Transverse colon (tissue), 4 donors: ENCODE measurements around the gene PACSIN1. TPM values are rescaled to one million over a fixed set of nuclear protein-coding genes. Genes with fewer than 3 reads are reported as not detected.
A peak's percentile ranks its signal among the peaks of the same experiment; 100 is the strongest.

Source experiments
- DNase-seq: peaks from one replicate; pipeline ENCODE4 v3.0.0-alpha.2; 2019
- H3K27ac ChIP-seq, 4 donors: fragments of 200-600 bp; sonication (generic); 2 replicates each; pipeline ENCODE4 v1.5.1; 2016 to 2018; ENCODE audit warnings: inconsistent platforms in 4 of 4
- H3K27me3 ChIP-seq: fragments of 200-600 bp; sonication (generic); 2 replicates; pipeline ENCODE4 v1.5.1; 2017; ENCODE audit warnings: inconsistent platforms
- H3K36me3 ChIP-seq, 4 donors: fragments of 200-600 bp; sonication (generic); 2 replicates each; pipeline ENCODE4 v1.5.1; 2017 to 2019; ENCODE audit warnings: inconsistent platforms in 4 of 4
- H3K4me1 ChIP-seq, 4 donors: fragments of 200-600 bp; sonication (generic); 2 replicates each; pipeline ENCODE4 v1.5.1; 2017 to 2020; ENCODE audit warnings: inconsistent platforms in 4 of 4
- H3K4me3 ChIP-seq, 4 donors: fragments of 200-600 bp; sonication (generic); 1 replicate in 1 of 4; 2 replicates in 3 of 4; pipeline versions ENCODE4 v1.5.1 to v1.6.1; 2017 to 2019; ENCODE audit warnings: inconsistent platforms in 4 of 4
- H3K9me3 ChIP-seq, 2 donors: fragments of 200-600 bp; sonication (generic); 2 replicates each; pipeline ENCODE4 v1.5.1; 2017 to 2019; ENCODE audit warnings: inconsistent platforms in 2 of 2
- EP300 ChIP-seq: sonication (generic); formaldehyde crosslinking; IDR thresholded peaks from one replicate; pipeline ENCODE4 v1.6.1; 2017; ENCODE audit warnings: antibody characterized with exemption, low read depth
- POLR2A ChIP-seq: fragments of 450-650 bp; IDR thresholded peaks from one replicate; pipeline ENCODE4 v1.6.1; 2016; ENCODE audit warnings: antibody characterized with exemption, mild to moderate bottlenecking, moderate library complexity
- POLR2AphosphoS5 ChIP-seq, 3 donors: sonication (generic); formaldehyde crosslinking; IDR thresholded peaks; one replicate each; pipeline ENCODE4 v1.6.1; 2016; ENCODE audit warnings: antibody characterized with exemption in 3 of 3
- WGBS, 2 donors: methylation state at CpG; one replicate each; pipeline ENCODE4 v1.1.5; 2018; ENCODE audit warnings: low coverage in 1 of 2; 5-methylcytosine and 5-hydroxymethylcytosine counted together
- in situ Hi-C, 4 donors: fragments of 200-750 bp; cut with MboI; loops; one replicate each; pipeline versions ENCODE4 v1.15.0 to v1.15.1; 2017; ENCODE audit warnings: low sequenced_read_pairs in 3 of 4, low pct_ligation_motif_present in 1 of 4, low pct_unique_long_range_greater_than_20kb in 1 of 4
- intact Hi-C: fragments of 100-400 bp; cut with DNase I; formaldehyde crosslinking; loops from one replicate; pipeline ENCODE4 v1.15.1; 2023; ENCODE audit warnings: low total_unique reads
- total RNA-seq, 4 donors: library from RNA; depleted of rRNA; stranded (reverse); fragments of >200 nt; gene quantifications; one replicate each; pipeline ENCODE4 v1.1.0, GENCODE V29; 2016
- TF ChIP-seq, protein P1 (sequence below), 5 experiments: fragments of 200-600 bp in 3 of 5; fragments of 450-650 bp in 2 of 5; sonication (generic) in 3 of 5; IDR thresholded peaks; 1 replicate in 2 of 5; 2 replicates in 3 of 5; pipeline ENCODE4 v1.5.1; 2016 to 2017; ENCODE audit warnings: antibody characterized with exemption in 5 of 5, inconsistent platforms in 3 of 5, mild to moderate bottlenecking in 2 of 5, moderate library complexity in 1 of 5

Gene PACSIN1
- total RNA-seq, 4 donors from 2014 or later, result 0.27 to 1.9 TPM; not detected in 2

DNA sequence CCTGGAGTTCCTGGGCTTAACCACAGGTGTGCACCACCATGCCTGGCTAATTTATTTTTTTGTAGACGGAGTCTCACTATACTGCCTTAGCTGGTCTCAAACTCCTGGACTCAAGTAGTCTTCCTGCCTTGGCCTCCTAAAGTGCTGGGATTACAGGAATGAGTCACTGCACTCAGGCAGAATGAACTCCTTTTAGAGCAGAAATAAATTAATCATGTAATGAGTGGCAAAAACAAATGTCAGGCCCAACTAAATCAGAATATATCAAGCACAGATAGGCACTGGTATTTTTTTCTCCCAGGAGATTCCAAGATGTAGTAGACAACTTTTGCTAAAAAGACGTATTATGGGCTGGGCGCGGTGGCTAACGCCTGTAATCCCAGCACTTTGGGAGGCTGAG, 42.6 kb upstream of the PACSIN1 start:
- peaks cover 0 to 55% (median 28%) of the 10 kb centered on the region in 4 donors for H3K36me3 ChIP-seq
- H3K4me1 ChIP-seq, result peaks cover 3 to 20% (median 11%) of the 10 kb centered on the region in 4 donors
- H3K9me3 ChIP-seq, result no peaks in the 10 kb centered on the region
- intact Hi-C loops (loop anchor here (10.0 kb wide), 1 partner anchor 1032 kb away; the partner anchor contains the start of gene FANCE), in situ Hi-C loops (loop anchor here in 1 of 4 donors (25.0 kb wide), 1 partner anchor 211 kb away; no protein-coding TSS in a partner anchor)
- no peak overlapping the region for H3K4me3 ChIP-seq
- H3K27ac ChIP-seq, result no peak overlapping the region
- WGBS, 2 donors, result 88 to 90% methylated on average over 4 to 5 of the region's 5 CpGs
- H3K27me3 ChIP-seq, result no peaks in the 10 kb centered on the region
- no peak for DNase-seq
- TF ChIP-seq POLR2A (no peak), EP300 (no peak), POLR2AphosphoS5 (IDR thresholded peaks at IDR 0.05) (no peak)
- TF ChIP-seq, protein P1, sequence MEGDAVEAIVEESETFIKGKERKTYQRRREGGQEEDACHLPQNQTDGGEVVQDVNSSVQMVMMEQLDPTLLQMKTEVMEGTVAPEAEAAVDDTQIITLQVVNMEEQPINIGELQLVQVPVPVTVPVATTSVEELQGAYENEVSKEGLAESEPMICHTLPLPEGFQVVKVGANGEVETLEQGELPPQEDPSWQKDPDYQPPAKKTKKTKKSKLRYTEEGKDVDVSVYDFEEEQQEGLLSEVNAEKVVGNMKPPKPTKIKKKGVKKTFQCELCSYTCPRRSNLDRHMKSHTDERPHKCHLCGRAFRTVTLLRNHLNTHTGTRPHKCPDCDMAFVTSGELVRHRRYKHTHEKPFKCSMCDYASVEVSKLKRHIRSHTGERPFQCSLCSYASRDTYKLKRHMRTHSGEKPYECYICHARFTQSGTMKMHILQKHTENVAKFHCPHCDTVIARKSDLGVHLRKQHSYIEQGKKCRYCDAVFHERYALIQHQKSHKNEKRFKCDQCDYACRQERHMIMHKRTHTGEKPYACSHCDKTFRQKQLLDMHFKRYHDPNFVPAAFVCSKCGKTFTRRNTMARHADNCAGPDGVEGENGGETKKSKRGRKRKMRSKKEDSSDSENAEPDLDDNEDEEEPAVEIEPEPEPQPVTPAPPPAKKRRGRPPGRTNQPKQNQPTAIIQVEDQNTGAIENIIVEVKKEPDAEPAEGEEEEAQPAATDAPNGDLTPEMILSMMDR (IDR thresholded peaks at IDR 0.05), result no peak

DNA sequence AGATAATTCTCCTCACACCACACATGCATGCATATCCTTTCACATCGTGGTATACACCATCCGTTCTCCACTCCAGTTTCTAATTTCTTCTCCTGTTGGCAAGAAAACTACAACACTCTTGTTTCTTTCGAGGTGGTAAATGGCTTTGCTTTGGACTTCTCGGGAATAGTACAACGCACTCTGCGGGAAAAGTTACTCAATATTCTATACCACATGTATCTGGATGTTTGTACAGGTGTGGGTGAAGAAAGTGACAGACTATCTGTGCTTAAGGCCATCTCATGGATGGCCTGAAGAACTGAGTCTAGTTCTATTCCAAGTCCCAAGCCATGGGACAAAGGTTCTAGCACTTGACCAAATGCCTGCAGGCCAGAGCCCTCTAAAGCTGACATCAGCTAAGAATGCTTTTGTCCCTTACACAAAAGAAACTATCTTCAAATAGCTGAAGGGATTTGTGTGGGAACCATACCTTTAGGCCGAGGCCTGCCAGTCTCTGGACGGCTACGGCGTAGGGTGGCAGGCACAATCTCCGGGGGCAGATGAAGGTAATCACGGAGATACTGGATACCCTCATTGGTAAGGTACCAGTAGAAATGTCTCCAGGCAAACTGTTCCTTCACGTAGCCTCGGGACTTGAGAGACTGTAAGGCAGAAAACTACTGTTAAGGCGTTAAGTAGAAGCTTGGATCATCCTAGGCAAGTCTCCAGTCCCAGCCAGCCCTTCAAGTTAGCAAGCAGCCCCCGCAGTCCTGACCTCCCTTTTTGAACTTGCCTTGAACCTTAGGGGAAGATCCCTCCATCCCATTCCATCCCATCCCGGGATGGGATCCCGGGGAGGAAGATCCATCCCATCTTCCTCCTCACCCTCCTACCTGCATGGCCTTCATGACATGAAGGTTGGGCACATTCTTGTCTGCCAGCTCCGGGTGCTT, 41.4 kb upstream of the PACSIN1 start:
- DNase-seq, result no peak
- peak overlapping the region in 3 of 4 donors; percentile 48 to 76 (median 70) for H3K4me3 ChIP-seq
- peak overlapping the region; percentile 82 to 88 (median 86) for H3K27ac ChIP-seq
- in situ Hi-C loops, result loop anchor here in 1 of 4 donors (25.0 kb wide), 1 partner anchor 212 kb away; no protein-coding TSS in a partner anchor
- H3K4me1 ChIP-seq, result peaks cover 3 to 20% (median 11%) of the 10 kb centered on the region in 4 donors
- WGBS, 2 donors, result 61 to 70% methylated on average over 3 to 19 of the region's 19 CpGs
- peaks cover 0 to 52% (median 26%) of the 10 kb centered on the region in 4 donors for H3K36me3 ChIP-seq
- no peaks in the 10 kb centered on the region for H3K27me3 ChIP-seq
- TF ChIP-seq POLR2AphosphoS5 (IDR thresholded peaks at IDR 0.05) (no peak), POLR2A (no peak)
- TF ChIP-seq, protein P1 (IDR thresholded peaks at IDR 0.05), result no peak
- H3K9me3 ChIP-seq, result no peaks in the 10 kb centered on the region
- intact Hi-C loops, result loop anchor here (10.0 kb wide), 1 partner anchor 1030 kb away; the partner anchor contains the start of gene FANCE

DNA sequence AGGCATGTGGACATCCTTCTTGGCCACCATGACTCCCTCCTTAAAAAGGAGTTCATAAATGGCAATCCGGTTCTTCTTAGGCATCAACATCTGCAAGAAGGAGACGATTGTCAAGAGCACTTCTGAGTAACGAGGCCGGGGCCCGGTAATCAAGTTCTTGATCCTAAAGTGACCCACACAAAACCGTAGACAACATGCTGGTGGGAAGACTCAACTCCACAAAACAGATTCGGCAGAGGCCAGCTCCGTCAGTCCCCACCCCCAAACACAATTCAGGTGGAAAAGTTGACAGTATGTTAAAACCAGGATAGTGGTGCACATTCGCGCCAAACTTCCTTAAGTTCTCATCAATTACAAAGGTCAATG, 40.8 kb upstream of the PACSIN1 start:
- Histone ChIP-seq H3K27ac (peak overlapping the region; percentile 82 to 88 (median 86)), H3K4me3 (peak overlapping the region; percentile 48 to 76 (median 60)), H3K27me3 (no peaks in the 10 kb centered on the region), H3K9me3 (no peaks in the 10 kb centered on the region), H3K4me1 (peaks cover 3 to 20% (median 11%) of the 10 kb centered on the region in 4 donors), H3K36me3 (peaks cover 0 to 45% (median 23%) of the 10 kb centered on the region in 4 donors)
- 6% methylated on average over 10 of the region's 10 CpGs; no CpG with 5 or more reads in 1 of the 2 donors for WGBS, 2 donors
- in situ Hi-C loops, result no loop called here
- intact Hi-C loops, result loop anchor here (10.0 kb wide), 1 partner anchor 1030 kb away; the partner anchor contains the start of gene FANCE
- no peak for DNase-seq
- TF ChIP-seq POLR2A (no peak), POLR2AphosphoS5 (IDR thresholded peaks at IDR 0.05) (no peak), EP300 (no peak)
- TF ChIP-seq, protein P1 (IDR thresholded peaks at IDR 0.05), result no peak
